Activated CD4-positive, alpha-beta memory T cell treated with anti-CD3 and anti-CD28 coated beads for 36 hours (primary cell): ENCODE results near the gene ZNF841. TPM values are rescaled to one million over a fixed set of nuclear protein-coding genes. Genes with fewer than 3 reads are reported as not detected.
"Not testable (repeated sequence)": the region's sequence is repeated elsewhere in the genome, so short reads cannot be mapped to it uniquely, and the experiment has no call there.

Experiments used
- CTCF ChIA-PET: fragments of 350-600 bp; sonication (Branson Sonifier 250); formaldehyde crosslinking; loops from one replicate; lab custom pipeline; 2021; ENCODE audit warnings: antibody characterized with exemption, inconsistent platforms; lab: Charles Lee
- POLR2A ChIA-PET: fragments of 350-600 bp; sonication (Branson Sonifier 250); formaldehyde crosslinking; loops from one replicate; lab custom pipeline; 2021; ENCODE audit warnings: antibody characterized with exemption; lab: Charles Lee
- DNase-seq: peaks from one replicate; pipeline ENCODE4 v3.0.0-alpha.2; 2020
- H3K27ac Mint-ChIP-seq: one replicate; pipeline ENCODE4 v1.8.0; 2021; ENCODE audit warnings: mixed read lengths
- H3K27me3 Mint-ChIP-seq: one replicate; pipeline ENCODE4 v1.8.0; 2021; ENCODE audit warnings: mixed read lengths
- H3K36me3 Mint-ChIP-seq: one replicate; pipeline ENCODE4 v1.8.0; 2021; ENCODE audit warnings: mixed read lengths
- H3K4me1 Mint-ChIP-seq: one replicate; pipeline ENCODE4 v1.8.0; 2021; ENCODE audit warnings: low read depth, mixed read lengths
- H3K4me3 Mint-ChIP-seq: one replicate; pipeline ENCODE4 v1.8.0; 2021; ENCODE audit warnings: mild to moderate bottlenecking, mixed read lengths
- H3K9me3 Mint-ChIP-seq: one replicate; pipeline ENCODE4 v1.8.0; 2021; ENCODE audit warnings: mixed read lengths
- intact Hi-C: fragments of 100-400 bp; cut with micrococcal nuclease; formaldehyde crosslinking; loops from one replicate; pipeline ENCODE4 v1.15.1; 2023
- total RNA-seq, 2 experiments: library from RNA; stranded (reverse); gene quantifications; one replicate each; pipeline ENCODE4 v1.2.3, GENCODE V29; 2021

ZNF841 gene
- total RNA-seq, 2 experiments from 2014 or later, result 14.5 to 17.0 TPM

- CTCF ChIA-PET, intact Hi-C loops, H3K27ac Mint-ChIP-seq, H3K27me3 Mint-ChIP-seq, POLR2A ChIA-PET, DNase-seq, H3K4me3 Mint-ChIP-seq, H3K4me1 Mint-ChIP-seq: not testable (repeated sequence)
- Mint-ChIP-seq H3K9me3 (peaks cover 91% of the 10 kb centered on the region), H3K36me3 (peaks cover 77% of the 10 kb centered on the region)
Measured at GRCh38 chr19:52056480-52056879, 39.1 kb downstream of the ZNF841 start.

- H3K9me3 Mint-ChIP-seq, result peaks cover 66% of the 10 kb centered on the region
- CTCF ChIA-PET, H3K27me3 Mint-ChIP-seq, POLR2A ChIA-PET, DNase-seq, H3K27ac Mint-ChIP-seq, H3K4me3 Mint-ChIP-seq, intact Hi-C loops: not testable (repeated sequence)
- peaks cover 79% of the 10 kb centered on the region for H3K36me3 Mint-ChIP-seq
- peaks cover 13% of the 10 kb centered on the region for H3K4me1 Mint-ChIP-seq
Measured at GRCh38 chr19:52051736-52052135, 43.8 kb downstream of the ZNF841 start.

GRCh38 chr19:52048555-52049501, 46.7 kb downstream of the ZNF841 start, which contains the start of gene ZNF432:
TSS of gene ZNF432 (minus strand) at chr19:52048838. CDS start at chr19:52046868, 1,970 bp downstream.
- Mint-ChIP-seq H3K36me3 (peaks cover 77% of the 10 kb centered on the region), H3K9me3 (peaks cover 58% of the 10 kb centered on the region), H3K27me3 (no peaks in the 10 kb centered on the region), H3K4me1 (peaks cover 13% of the 10 kb centered on the region), H3K27ac (peak within 1 kb of the TSS; percentile 97), H3K4me3 (peak within 1 kb of the TSS; percentile 92)
- ChIA-PET POLR2A (interaction anchor here (0.6 to 1.6 kb wide), 6 partner anchors 11 to 178 kb away, joined by 3 to 8 read pairs (median 3); partner anchors contain the start of gene ZNF614), CTCF (no interaction called here)
- peak; percentile 87 for DNase-seq
- intact Hi-C loops, result loop anchor here (1.0 to 5.0 kb wide), 5 partner anchors 21 to 1283 kb away; partner anchors contain the start of genes ZNF350, ZNF613, ZNF614 and ZNF845

- H3K27me3 Mint-ChIP-seq, result no peaks in the 10 kb centered on the region
- no peaks in the 10 kb centered on the region for H3K4me1 Mint-ChIP-seq
- DNase-seq, result no peak
- intact Hi-C loops, result no loop called here
- ChIA-PET POLR2A (no interaction called here), CTCF (no interaction called here)
- peaks cover 95% of the 10 kb centered on the region for H3K36me3 Mint-ChIP-seq
- H3K27ac Mint-ChIP-seq, result no peak overlapping the region
- no peak overlapping the region for H3K4me3 Mint-ChIP-seq
- peaks cover 82% of the 10 kb centered on the region for H3K9me3 Mint-ChIP-seq
Measured at GRCh38 chr19:52039169-52039568, 56.4 kb downstream of the ZNF841 start.

- H3K36me3 Mint-ChIP-seq, result peaks cover 86% of the 10 kb centered on the region
- H3K4me1 Mint-ChIP-seq, result no peaks in the 10 kb centered on the region
- POLR2A ChIA-PET, result no interaction called here
- no peaks in the 10 kb centered on the region for H3K27me3 Mint-ChIP-seq
- CTCF ChIA-PET, result no interaction called here
- no peak for DNase-seq
- H3K4me3 Mint-ChIP-seq, result no peak overlapping the region
- H3K27ac Mint-ChIP-seq, result no peak overlapping the region
- intact Hi-C loops, result no loop called here
- peaks cover 83% of the 10 kb centered on the region for H3K9me3 Mint-ChIP-seq
Measured at GRCh38 chr19:52034051-52034728, 61.4 kb downstream of the ZNF841 start.

- peak overlapping the region; percentile 83 for H3K4me3 Mint-ChIP-seq
- DNase-seq, result no peak
- POLR2A ChIA-PET, result interaction anchor here (0.6 to 1.0 kb wide), 3 partner anchors 20 to 22 kb away, joined by 3 to 8 read pairs (median 3); partner anchors contain the start of genes ZNF432 and ZNF615
- H3K9me3 Mint-ChIP-seq, result peaks cover 69% of the 10 kb centered on the region
- H3K36me3 Mint-ChIP-seq, result peaks cover 69% of the 10 kb centered on the region
- peaks cover 10% of the 10 kb centered on the region for H3K4me1 Mint-ChIP-seq
- peak overlapping the region; percentile 87 for H3K27ac Mint-ChIP-seq
- H3K27me3 Mint-ChIP-seq, result no peaks in the 10 kb centered on the region
- intact Hi-C loops, result loop anchor here (1.0 to 5.0 kb wide), 5 partner anchors 20 to 126 kb away; partner anchors contain the start of genes ZNF350, ZNF613 and ZNF615
- CTCF ChIA-PET, result no interaction called here
Measured at GRCh38 chr19:52028780-52029123, 66.8 kb downstream of the ZNF841 start.

- Mint-ChIP-seq H3K9me3 (peaks cover 69% of the 10 kb centered on the region), H3K27ac (peak within 1 kb of the TSS; percentile 87), H3K4me1 (peaks cover 10% of the 10 kb centered on the region), H3K4me3 (peak within 1 kb of the TSS; percentile 83), H3K27me3 (no peaks in the 10 kb centered on the region), H3K36me3 (peaks cover 69% of the 10 kb centered on the region)
- peak; percentile 92 for DNase-seq
- POLR2A ChIA-PET, result interaction anchor here (0.6 to 1.0 kb wide), 4 partner anchors 20 to 21 kb away, joined by 3 to 8 read pairs (median 3); partner anchors contain the start of genes ZNF432 and ZNF615
- intact Hi-C loops, result loop anchor here (1.0 to 5.0 kb wide), 5 partner anchors 20 to 126 kb away; partner anchors contain the start of genes ZNF350, ZNF613 and ZNF615
- CTCF ChIA-PET, result no interaction called here
Measured at GRCh38 chr19:52028027-52028779, 67.4 kb downstream of the ZNF841 start, which contains the start of gene ZNF614. TSS of gene ZNF614 (minus strand) at chr19:52028379. CDS start at chr19:52025745, 2,634 bp downstream.

GRCh38 chr19:52026255-52026990, 69.1 kb downstream of the ZNF841 start:
- POLR2A ChIA-PET, result interaction anchor here (0.7 kb wide), 1 partner anchor 23 kb away, joined by 3 read pairs; no protein-coding TSS in a partner anchor
- H3K27ac Mint-ChIP-seq, H3K4me3 Mint-ChIP-seq, CTCF ChIA-PET, DNase-seq, H3K27me3 Mint-ChIP-seq: not testable (repeated sequence)
- intact Hi-C loops, result loop anchor here (5.0 kb wide), 2 partner anchors 99 to 124 kb away; partner anchors contain the start of gene ZNF613
- peaks cover 10% of the 10 kb centered on the region for H3K4me1 Mint-ChIP-seq
- H3K9me3 Mint-ChIP-seq, result peaks cover 69% of the 10 kb centered on the region
- peaks cover 74% of the 10 kb centered on the region for H3K36me3 Mint-ChIP-seq

GRCh38 chr19:52024478-52024877, 71.1 kb downstream of the ZNF841 start:
- H3K4me3 Mint-ChIP-seq, POLR2A ChIA-PET, H3K27ac Mint-ChIP-seq, H3K27me3 Mint-ChIP-seq, intact Hi-C loops, DNase-seq, CTCF ChIA-PET: not testable (repeated sequence)
- Mint-ChIP-seq H3K36me3 (peaks cover 76% of the 10 kb centered on the region), H3K4me1 (peaks cover 10% of the 10 kb centered on the region), H3K9me3 (peaks cover 72% of the 10 kb centered on the region)

GRCh38 chr19:52022193-52022592, 73.4 kb downstream of the ZNF841 start:
- peaks cover 89% of the 10 kb centered on the region for H3K9me3 Mint-ChIP-seq
- intact Hi-C loops, result no loop called here
- POLR2A ChIA-PET, result no interaction called here

More at GRCh38 chr19:52022193-52022592, 73.4 kb downstream of the ZNF841 start:
- CTCF ChIA-PET, result no interaction called here
- H3K4me3 Mint-ChIP-seq, result no peak overlapping the region
- peaks cover 96% of the 10 kb centered on the region for H3K36me3 Mint-ChIP-seq
- no peak overlapping the region for H3K27ac Mint-ChIP-seq
- no peaks in the 10 kb centered on the region for H3K27me3 Mint-ChIP-seq
- DNase-seq, result no peak
- peaks cover 3% of the 10 kb centered on the region for H3K4me1 Mint-ChIP-seq
